SW480 (cell line): Measurements from ENCODE around the gene LYZL2.
"Not testable (repeated sequence)": the region's sequence is repeated elsewhere in the genome, so short reads cannot be mapped to it uniquely, and the experiment has no call there.

ENCODE experiments used
- DNase-seq: peaks from one replicate; pipeline ENCODE4 v3.0.0-alpha.2; 2016; ENCODE audit warnings: low spot score

LYZL2 gene

DNA sequence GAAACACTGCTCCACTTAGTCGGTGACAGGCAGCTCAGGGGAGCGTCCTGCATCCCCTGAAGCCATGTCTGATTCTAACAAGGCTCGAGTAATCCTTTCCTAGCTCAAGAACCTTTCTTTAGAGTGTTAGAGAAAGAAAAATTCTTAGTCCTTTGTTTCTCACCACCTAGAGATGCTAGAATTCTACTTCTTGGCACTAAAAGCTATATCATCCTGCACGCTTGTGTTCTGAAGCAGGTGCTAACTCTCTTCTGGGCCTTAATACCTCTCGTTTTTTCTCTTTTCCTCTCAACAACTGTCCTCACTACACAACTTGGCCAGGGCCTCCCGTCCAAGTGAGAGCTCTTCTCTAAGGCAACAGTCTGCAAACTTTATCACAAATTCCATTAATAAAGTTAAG, at the start of gene LYZL2:
Gene LYZL2 (minus strand): TSS at position 101 of the 400 bp plus-strand sequence. CDS start 2,838 bp downstream, outside the sequence.
- no peak for DNase-seq

DNA sequence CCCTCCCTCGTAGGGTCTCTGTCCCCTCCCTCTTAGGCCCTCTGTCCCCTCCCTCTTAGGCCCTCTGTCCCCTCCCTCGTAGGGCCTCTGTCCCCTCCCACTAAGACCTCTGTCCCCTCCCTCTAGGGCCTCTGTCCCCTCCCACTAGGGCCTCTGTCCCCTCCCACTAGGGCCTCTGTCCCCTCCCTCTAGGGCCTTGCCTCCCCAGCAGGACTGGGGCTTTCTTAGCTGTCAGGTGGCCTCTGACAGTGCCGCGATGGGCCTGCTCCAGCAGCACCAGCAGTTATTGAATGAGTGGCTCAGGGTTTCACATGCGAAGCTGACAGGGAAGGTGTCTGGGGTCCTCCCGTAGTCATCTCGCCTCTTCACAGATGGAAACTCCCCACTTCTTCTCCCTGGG, 48.1 kb upstream of the LYZL2 start:
- DNase-seq: not testable (repeated sequence)

- DNase-seq: not testable (repeated sequence)
These were observed 47.6 kb upstream of the LYZL2 start for GRCh38 chr10:30677146-30677545.

GRCh38 chr10:30675791-30676718, 46.5 kb upstream of the LYZL2 start:
- DNase-seq: no peak

GRCh38 chr10:30674796-30675195, 45.2 kb upstream of the LYZL2 start:
- no peak for DNase-seq

GRCh38 chr10:30673262-30673661, 43.7 kb upstream of the LYZL2 start:
- not testable (repeated sequence) for DNase-seq

- DNase-seq: not testable (repeated sequence)
These were observed 42.8 kb upstream of the LYZL2 start for GRCh38 chr10:30672338-30672737.

DNA sequence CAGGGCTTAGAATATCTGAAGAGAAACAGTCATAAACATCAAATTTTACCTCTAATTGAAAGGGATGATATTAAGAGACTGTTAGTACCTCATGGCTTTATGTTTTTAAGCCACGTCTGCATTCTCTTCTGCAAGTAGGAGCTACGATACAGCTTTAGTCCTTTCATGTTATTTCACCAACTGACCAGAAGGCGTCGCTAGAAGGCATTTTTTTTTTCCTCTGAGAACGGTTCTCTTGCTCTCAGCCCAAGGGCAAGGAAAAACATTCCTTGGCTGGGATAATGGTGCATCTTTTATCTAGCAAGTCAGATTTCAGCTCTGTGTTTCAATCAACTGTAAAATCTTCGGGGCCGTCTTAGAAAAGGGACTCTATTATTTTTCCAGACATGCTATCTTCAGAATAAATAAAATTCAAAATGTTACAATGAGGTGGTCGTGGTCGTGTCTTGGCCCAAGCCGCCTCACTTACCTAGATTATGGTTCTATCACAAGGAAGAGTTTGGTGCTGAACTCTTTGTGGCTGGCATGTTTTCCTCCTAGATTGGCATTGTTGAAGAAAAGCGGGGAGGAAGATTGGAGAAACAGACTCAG, 41.6 kb upstream of the LYZL2 start:
- peak; percentile 62 for DNase-seq

GRCh38 chr10:30667982-30668381, 38.4 kb upstream of the LYZL2 start:
- DNase-seq: not testable (repeated sequence)

- not testable (repeated sequence) for DNase-seq
These were observed 33.9 kb upstream of the LYZL2 start for GRCh38 chr10:30663403-30663802.

DNA sequence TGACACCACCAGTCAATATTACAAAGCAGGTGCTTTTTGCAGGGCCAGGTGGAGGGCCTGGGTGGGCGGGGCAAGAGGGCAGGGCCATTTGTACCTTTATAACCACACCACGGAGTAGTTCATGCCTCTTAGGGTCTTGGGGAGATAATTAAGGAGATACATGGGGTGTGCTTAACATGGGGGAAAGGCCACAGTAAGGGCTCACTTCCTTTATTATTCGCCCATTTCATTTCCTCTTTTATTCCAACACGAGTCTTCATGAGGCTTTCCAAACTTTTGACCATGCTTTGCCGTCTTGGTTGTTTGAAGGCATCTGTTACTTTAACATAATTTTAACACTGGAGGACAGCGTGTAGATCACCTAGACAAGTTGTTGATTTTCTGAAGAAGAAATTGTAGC, 33.3 kb upstream of the LYZL2 start:
- DNase-seq: no peak

- DNase-seq: not testable (repeated sequence)
These were observed 30.8 kb upstream of the LYZL2 start for GRCh38 chr10:30660314-30660713.

- DNase-seq: no peak
These were observed 26.7 kb upstream of the LYZL2 start for GRCh38 chr10:30656233-30656632.

- DNase-seq: not testable (repeated sequence)
These were observed 25.4 kb upstream of the LYZL2 start for GRCh38 chr10:30655001-30655400.

DNA sequence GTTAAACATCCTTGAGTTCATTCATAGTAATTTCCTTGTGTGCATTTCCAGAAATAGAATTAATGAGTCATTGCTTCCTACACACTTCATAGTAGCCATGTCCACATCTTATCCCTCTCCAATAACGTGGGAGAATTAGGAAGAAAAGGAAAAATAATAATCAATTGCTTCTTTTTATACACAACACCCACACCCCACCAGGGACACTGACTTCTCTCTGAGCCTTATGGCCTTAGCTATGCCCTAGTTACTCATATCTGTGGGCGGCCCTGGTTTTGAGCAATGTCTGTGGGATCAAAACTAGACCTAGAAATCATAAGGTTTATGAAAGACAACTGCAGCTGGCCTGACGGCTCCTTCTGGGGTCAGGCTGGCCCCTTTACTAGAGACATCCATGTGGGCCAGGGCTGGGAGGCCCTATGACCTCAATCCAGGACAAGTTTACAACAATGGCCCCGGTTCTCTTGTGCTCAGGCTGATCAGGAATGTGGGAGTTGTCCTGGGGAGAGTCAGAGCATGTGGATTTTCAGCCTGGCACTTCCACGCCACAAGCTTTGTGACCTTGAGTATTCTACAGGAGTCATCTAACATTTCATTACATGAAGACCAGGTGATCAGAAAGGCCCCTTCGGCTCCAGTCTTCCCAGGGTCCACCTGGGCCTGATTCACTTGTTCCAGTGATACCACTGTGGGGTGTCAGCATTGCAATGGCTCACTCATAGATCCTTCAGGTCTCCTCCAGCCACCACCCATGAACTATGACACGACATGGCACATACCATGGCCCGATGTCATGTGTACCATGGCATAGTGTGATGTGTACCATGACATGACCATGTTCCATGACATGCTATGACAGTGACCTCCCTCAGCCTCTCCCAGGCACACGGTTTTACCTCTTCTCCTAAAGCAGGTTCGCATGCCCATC, 22.2 kb upstream of the LYZL2 start:
- not testable (repeated sequence) for DNase-seq

- no peak for DNase-seq
These were observed 17.5 kb upstream of the LYZL2 start for GRCh38 chr10:30647089-30647488.

DNA sequence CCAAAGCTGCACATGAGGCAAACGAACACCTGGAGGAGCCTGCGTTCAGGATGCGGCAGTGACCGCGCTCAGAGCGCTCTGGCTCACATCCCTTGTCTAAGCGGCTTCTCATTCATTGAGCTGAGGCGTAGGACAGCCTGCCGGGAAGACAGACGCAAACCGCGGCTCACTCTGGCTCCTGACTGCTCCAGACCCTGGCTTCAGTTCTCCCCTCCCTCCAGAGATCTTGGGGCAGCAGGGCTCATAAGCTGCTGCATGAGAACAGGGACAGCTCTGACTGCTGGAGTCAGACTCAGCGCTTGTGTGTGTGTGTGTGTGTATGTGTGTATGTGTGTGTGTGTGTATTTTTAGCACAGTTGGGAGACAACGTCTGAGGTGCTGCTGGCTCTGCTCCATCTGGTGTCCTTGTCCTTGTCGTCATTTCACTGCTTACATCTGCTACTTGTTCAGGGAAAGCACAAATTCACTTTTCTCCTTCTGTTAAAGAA, 15.8 kb upstream of the LYZL2 start:
- peak; percentile 4 for DNase-seq

DNA sequence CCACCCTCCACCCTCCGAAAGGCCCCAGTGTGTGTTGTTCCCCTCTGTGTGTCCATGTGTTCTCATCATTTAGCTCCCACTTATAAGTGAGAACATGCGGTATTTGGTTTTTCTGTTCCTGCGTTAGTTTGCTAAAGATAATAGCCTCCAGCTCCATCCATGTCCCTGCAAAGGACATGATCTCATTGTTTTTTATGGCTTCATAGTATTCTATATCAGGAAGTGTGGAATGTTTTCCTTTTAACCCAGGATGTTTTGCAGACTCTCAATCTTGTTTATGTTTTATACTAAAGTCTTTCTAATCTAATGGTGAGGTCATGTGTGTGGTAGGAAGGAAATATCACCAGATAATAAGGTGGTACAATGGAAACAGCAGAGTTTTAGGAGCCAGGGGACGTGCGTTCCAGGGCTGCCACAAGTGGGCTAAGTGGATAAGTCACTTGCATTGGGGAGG, 14.9 kb upstream of the LYZL2 start:
- DNase-seq: not testable (repeated sequence)

GRCh38 chr10:30643557-30644199, 14.1 kb upstream of the LYZL2 start:
- DNase-seq: not testable (repeated sequence)

- DNase-seq: not testable (repeated sequence)
These were observed 13.3 kb upstream of the LYZL2 start for GRCh38 chr10:30642856-30643255.
